CD8-positive, alpha-beta memory T cell (primary cell): ENCODE measurements around the gene ADAM12. TPM values are rescaled to one million over a fixed set of nuclear protein-coding genes. Genes with fewer than 3 reads are reported as not detected.

Experiments used
- CTCF ChIA-PET: fragments of 350-600 bp; sonication (Branson Sonifier 250); formaldehyde crosslinking; loops from one replicate; lab custom pipeline; 2021; ENCODE audit warnings: antibody characterized with exemption; lab: Charles Lee
- POLR2A ChIA-PET: fragments of 350-600 bp; sonication (Branson Sonifier 250); formaldehyde crosslinking; loops from one replicate; lab custom pipeline; 2021; ENCODE audit warnings: antibody characterized with exemption; lab: Charles Lee
- DNase-seq, 5 donors: peaks; one replicate each; pipeline versions ENCODE4 v3.0.0 to v3.0.0-alpha.2; 2020 to 2022; ENCODE audit warnings: mixed read lengths in 1 of 5
- H3K27ac ChIP-seq: one replicate; pipeline ENCODE4 v1.7.0; 2013; ENCODE audit warnings: low read depth, mild to moderate bottlenecking, low read length, moderate library complexity
- H3K27me3 ChIP-seq: 2 replicates; pipeline ENCODE4 v1.7.0; 2013; ENCODE audit warnings: low read length, mild to moderate bottlenecking; ENCODE audit not compliant: insufficient read depth, poor library complexity, severe bottlenecking
- H3K36me3 ChIP-seq: 2 replicates; pipeline ENCODE4 v1.7.0; 2013; ENCODE audit warnings: mild to moderate bottlenecking, low read length, moderate library complexity; ENCODE audit not compliant: insufficient read depth
- H3K4me1 ChIP-seq: 2 replicates; pipeline ENCODE4 v1.7.0; 2013; ENCODE audit warnings: mild to moderate bottlenecking, low read length, moderate library complexity; ENCODE audit not compliant: insufficient read depth
- H3K4me3 ChIP-seq: 2 replicates; pipeline ENCODE4 v1.7.0; 2013; ENCODE audit warnings: mild to moderate bottlenecking, low read length
- H3K9me3 ChIP-seq: 2 replicates; pipeline ENCODE4 v1.7.0; 2013; ENCODE audit warnings: mild to moderate bottlenecking, low read length
- H3K27ac Mint-ChIP-seq, 8 donors: one replicate each; pipeline ENCODE4 v1.8.0; 2020 to 2021; ENCODE audit warnings: mixed read lengths in 8 of 8, mild to moderate bottlenecking in 6 of 8, inconsistent platforms in 3 of 8, moderate library complexity in 3 of 8
- H3K27me3 Mint-ChIP-seq, 2 donors: one replicate each; pipeline ENCODE4 v1.8.0; 2020 to 2021; ENCODE audit warnings: mixed read lengths in 2 of 2, mild to moderate bottlenecking in 1 of 2, moderate library complexity in 1 of 2
- H3K36me3 Mint-ChIP-seq, 3 donors: one replicate each; pipeline ENCODE4 v1.8.0; 2020 to 2021; ENCODE audit warnings: mixed read lengths in 3 of 3, inconsistent platforms in 1 of 3, mild to moderate bottlenecking in 1 of 3
- H3K4me1 Mint-ChIP-seq, 3 donors: one replicate each; pipeline ENCODE4 v1.8.0; 2020 to 2021; ENCODE audit warnings: mixed read lengths in 3 of 3, inconsistent platforms in 1 of 3, mild to moderate bottlenecking in 1 of 3
- H3K4me3 Mint-ChIP-seq, 7 donors: one replicate each; pipeline ENCODE4 v1.8.0; 2020 to 2021; ENCODE audit warnings: mixed read lengths in 7 of 7, mild to moderate bottlenecking in 6 of 7, moderate library complexity in 4 of 7, inconsistent platforms in 2 of 7
- H3K9me3 Mint-ChIP-seq, 5 donors: one replicate each; pipeline ENCODE4 v1.8.0; 2020 to 2022; ENCODE audit warnings: mixed read lengths in 5 of 5, mild to moderate bottlenecking in 3 of 5, moderate library complexity in 2 of 5, inconsistent platforms in 1 of 5
- polyA plus RNA-seq: library from polyadenylated mRNA; unstranded; fragments of 300-500 nt; fragmentation: Illumina TruSeq; gene quantifications from one replicate; pipeline ENCODE4 v1.2.3, GENCODE V29; 2021
- total RNA-seq, 2 experiments: library from RNA; stranded (reverse); gene quantifications; one replicate each; pipeline ENCODE4 v1.2.3, GENCODE V29; 2021

The ADAM12 gene
- total and polyA plus RNA-seq, 3 experiments from 2014 or later: 0.11 to 6.4 (median 0.31) TPM

DNA sequence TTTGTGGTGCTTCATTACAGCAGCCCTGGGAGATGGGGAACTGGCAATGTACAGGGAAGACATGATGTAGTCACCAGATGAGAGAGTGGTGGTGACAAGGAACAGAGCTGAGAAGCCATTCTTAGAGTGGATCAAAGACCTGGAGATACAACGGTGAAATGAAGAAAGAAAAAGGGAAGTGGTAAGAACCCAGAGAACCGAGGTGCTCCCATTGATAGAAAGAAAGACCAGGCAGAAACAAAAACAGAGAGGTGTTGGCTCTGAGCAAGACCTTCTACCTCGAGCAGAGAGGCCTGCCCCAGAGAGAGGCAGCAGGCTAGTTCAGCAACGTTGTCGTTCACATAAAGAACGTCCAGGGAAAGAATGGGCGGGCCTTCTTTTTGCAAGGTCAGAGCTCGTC lies 186.7 kb downstream of the ADAM12 start:
- H3K36me3 ChIP-seq: no peaks in the 10 kb centered on the region
- no peak for DNase-seq
- CTCF ChIA-PET: no interaction called here
- H3K27ac ChIP-seq: no peak overlapping the region
- no peaks in the 10 kb centered on the region for H3K9me3 ChIP-seq
- H3K27me3 ChIP-seq: no peaks in the 10 kb centered on the region
- H3K27ac Mint-ChIP-seq: no peak overlapping the region
- no peaks in the 10 kb centered on the region for H3K27me3 Mint-ChIP-seq
- H3K4me1 ChIP-seq: no peaks in the 10 kb centered on the region
- no peak overlapping the region for H3K4me3 ChIP-seq
- peaks cover 0 to 2% (median 0%) of the 10 kb centered on the region in 3 donors for H3K36me3 Mint-ChIP-seq
- H3K9me3 Mint-ChIP-seq: peaks cover 0 to 4% (median 0%) of the 10 kb centered on the region in 5 donors
- H3K4me1 Mint-ChIP-seq: no peaks in the 10 kb centered on the region
- H3K4me3 Mint-ChIP-seq: no peak overlapping the region
- POLR2A ChIA-PET: no interaction called here

GRCh38 chr10:126199221-126199998 lies 188.9 kb downstream of the ADAM12 start:
- Histone ChIP-seq H3K9me3 (no peaks in the 10 kb centered on the region), H3K4me1 (no peaks in the 10 kb centered on the region), H3K27ac (no peak overlapping the region), H3K27me3 (no peaks in the 10 kb centered on the region), H3K4me3 (no peak overlapping the region), H3K36me3 (no peaks in the 10 kb centered on the region)
- no peak for DNase-seq
- POLR2A ChIA-PET: no interaction called here
- CTCF ChIA-PET: no interaction called here
- Mint-ChIP-seq H3K36me3 (peaks cover 0 to 2% (median 0%) of the 10 kb centered on the region in 3 donors), H3K4me3 (no peak overlapping the region), H3K4me1 (no peaks in the 10 kb centered on the region), H3K9me3 (peaks cover 0 to 6% (median 0%) of the 10 kb centered on the region in 5 donors), H3K27ac (peak overlapping the region in 1 of 8 donors; percentile 58), H3K27me3 (no peaks in the 10 kb centered on the region)

DNA sequence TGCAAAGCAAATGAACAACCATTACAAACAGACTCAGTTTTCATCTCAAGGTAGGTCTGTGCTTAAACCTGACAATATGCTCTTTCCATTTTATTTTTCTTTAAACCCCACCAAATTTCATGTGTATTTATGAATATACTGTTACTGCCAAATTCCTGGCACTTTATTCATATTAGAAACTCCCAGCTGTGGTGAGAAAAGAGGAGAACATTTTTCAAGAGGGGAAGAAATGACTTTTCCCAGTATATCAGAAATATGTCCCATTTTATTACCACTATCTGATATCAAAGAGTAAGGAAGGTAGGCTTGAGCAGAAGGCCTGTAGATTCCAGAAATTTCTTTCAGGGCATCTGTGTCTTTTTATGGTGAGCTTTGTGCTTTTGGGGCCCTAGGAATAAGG lies 189.6 kb downstream of the ADAM12 start:
- Mint-ChIP-seq H3K27me3 (no peaks in the 10 kb centered on the region), H3K27ac (no peak overlapping the region), H3K4me3 (no peak overlapping the region), H3K36me3 (peaks cover 0 to 2% (median 0%) of the 10 kb centered on the region in 3 donors), H3K9me3 (peaks cover 0 to 6% (median 0%) of the 10 kb centered on the region in 5 donors), H3K4me1 (no peaks in the 10 kb centered on the region)
- Histone ChIP-seq H3K27me3 (no peaks in the 10 kb centered on the region), H3K9me3 (no peaks in the 10 kb centered on the region), H3K27ac (no peak overlapping the region), H3K4me1 (no peaks in the 10 kb centered on the region), H3K4me3 (no peak overlapping the region), H3K36me3 (no peaks in the 10 kb centered on the region)
- no peak for DNase-seq
- CTCF ChIA-PET: no interaction called here
- POLR2A ChIA-PET: no interaction called here

GRCh38 chr10:126197036-126197543 lies 191.2 kb downstream of the ADAM12 start:
- Mint-ChIP-seq H3K4me3 (no peak overlapping the region), H3K27me3 (no peaks in the 10 kb centered on the region), H3K4me1 (no peaks in the 10 kb centered on the region), H3K27ac (peak overlapping the region in 1 of 8 donors; percentile 42), H3K36me3 (peaks cover 0 to 2% (median 0%) of the 10 kb centered on the region in 3 donors), H3K9me3 (peaks cover 0 to 6% (median 0%) of the 10 kb centered on the region in 5 donors)
- DNase-seq: no peak
- H3K27ac ChIP-seq: no peak overlapping the region
- ChIA-PET CTCF (no interaction called here), POLR2A (no interaction called here)
- H3K36me3 ChIP-seq: no peaks in the 10 kb centered on the region
- H3K4me1 ChIP-seq: no peaks in the 10 kb centered on the region
- no peaks in the 10 kb centered on the region for H3K27me3 ChIP-seq
- no peaks in the 10 kb centered on the region for H3K9me3 ChIP-seq
- H3K4me3 ChIP-seq: no peak overlapping the region

- CTCF ChIA-PET: no interaction called here
- Histone ChIP-seq H3K4me3 (no peak overlapping the region), H3K9me3 (no peaks in the 10 kb centered on the region), H3K27ac (no peak overlapping the region), H3K36me3 (no peaks in the 10 kb centered on the region), H3K27me3 (no peaks in the 10 kb centered on the region), H3K4me1 (no peaks in the 10 kb centered on the region)
- H3K36me3 Mint-ChIP-seq: peaks cover 0 to 2% (median 0%) of the 10 kb centered on the region in 3 donors
- no peak for DNase-seq
- H3K9me3 Mint-ChIP-seq: peaks cover 0 to 8% (median 0%) of the 10 kb centered on the region in 5 donors
- H3K27me3 Mint-ChIP-seq: no peaks in the 10 kb centered on the region
- H3K27ac Mint-ChIP-seq: no peak overlapping the region
- no peaks in the 10 kb centered on the region for H3K4me1 Mint-ChIP-seq
- H3K4me3 Mint-ChIP-seq: no peak overlapping the region
- POLR2A ChIA-PET: no interaction called here
Measured at GRCh38 chr10:126196281-126196680, 192.0 kb downstream of the ADAM12 start.

- no peaks in the 10 kb centered on the region for H3K36me3 ChIP-seq
Measured at GRCh38 chr10:126191192-126191591, 197.1 kb downstream of the ADAM12 start.

DNA sequence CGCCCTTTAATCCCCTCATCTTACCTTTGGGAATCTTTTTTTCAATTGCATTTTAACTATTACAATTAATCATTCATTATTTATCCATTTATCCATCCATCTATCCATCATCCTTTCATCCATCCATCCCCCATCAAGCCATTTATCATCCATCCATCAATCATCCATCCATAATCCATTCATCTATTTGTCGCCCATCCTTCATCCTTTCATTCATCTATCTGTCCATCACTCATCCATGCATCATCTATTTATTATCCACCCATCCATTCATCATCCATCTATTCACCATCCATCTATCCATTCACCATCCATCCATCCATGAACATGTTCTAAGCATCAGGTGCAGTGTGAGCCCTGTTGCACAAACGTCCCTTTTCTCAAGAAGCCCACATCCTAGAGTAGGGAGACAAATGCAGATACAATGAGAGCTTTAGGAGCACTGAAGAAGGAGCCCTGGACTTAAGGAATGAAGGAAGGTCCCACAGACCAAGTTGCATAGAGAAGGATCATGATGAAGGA lies 199.5 kb downstream of the ADAM12 start:
- peaks cover 0 to 2% of the 10 kb centered on the region in 2 donors for H3K27me3 Mint-ChIP-seq
- CTCF ChIA-PET: no interaction called here
- Histone ChIP-seq H3K27me3 (no peaks in the 10 kb centered on the region), H3K4me1 (no peaks in the 10 kb centered on the region), H3K4me3 (no peak overlapping the region), H3K9me3 (no peaks in the 10 kb centered on the region), H3K27ac (no peak overlapping the region), H3K36me3 (no peaks in the 10 kb centered on the region)
- H3K4me3 Mint-ChIP-seq: no peak overlapping the region
- POLR2A ChIA-PET: no interaction called here
- H3K27ac Mint-ChIP-seq: no peak overlapping the region
- H3K9me3 Mint-ChIP-seq: peaks cover 0 to 7% (median 0%) of the 10 kb centered on the region in 5 donors
- DNase-seq: no peak
- peaks cover 0 to 3% (median 0%) of the 10 kb centered on the region in 3 donors for H3K36me3 Mint-ChIP-seq
- no peaks in the 10 kb centered on the region for H3K4me1 Mint-ChIP-seq

More at GRCh38 chr10:126191192-126191591, 197.1 kb downstream of the ADAM12 start:
- no peak overlapping the region for H3K27ac ChIP-seq
- no peaks in the 10 kb centered on the region for H3K4me1 ChIP-seq
- H3K9me3 ChIP-seq: no peaks in the 10 kb centered on the region
- Mint-ChIP-seq H3K27me3 (peaks cover 0 to 2% of the 10 kb centered on the region in 2 donors), H3K27ac (no peak overlapping the region), H3K4me3 (no peak overlapping the region), H3K36me3 (peaks cover 0 to 3% (median 0%) of the 10 kb centered on the region in 3 donors), H3K9me3 (peaks cover 0 to 6% (median 0%) of the 10 kb centered on the region in 5 donors), H3K4me1 (no peaks in the 10 kb centered on the region)
- no peaks in the 10 kb centered on the region for H3K27me3 ChIP-seq
- DNase-seq: no peak
- ChIA-PET CTCF (no interaction called here), POLR2A (no interaction called here)
- H3K4me3 ChIP-seq: no peak overlapping the region

DNA sequence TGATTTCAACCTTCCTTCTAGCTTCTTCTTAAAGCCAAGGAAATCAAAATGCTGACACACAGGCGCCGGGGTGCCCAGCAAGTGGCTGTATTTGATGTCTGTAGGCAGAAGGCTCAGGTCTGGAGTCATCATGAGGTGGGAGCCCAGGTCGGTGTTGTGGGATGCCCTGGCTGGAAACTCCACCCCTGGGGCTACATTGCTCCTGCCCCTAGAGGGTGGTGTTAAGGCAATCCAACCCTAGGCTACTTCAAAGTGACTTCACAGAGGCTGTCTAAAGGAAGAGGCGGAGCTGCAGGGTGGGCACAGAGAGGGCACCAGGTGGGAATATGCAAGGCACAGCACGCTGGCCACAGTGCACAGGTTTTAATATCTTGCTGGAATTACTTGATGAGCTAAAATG lies 200.9 kb downstream of the ADAM12 start:
- Mint-ChIP-seq H3K4me1 (no peaks in the 10 kb centered on the region), H3K9me3 (peaks cover 0 to 7% (median 0%) of the 10 kb centered on the region in 5 donors), H3K4me3 (no peak overlapping the region), H3K36me3 (peaks cover 0 to 3% (median 0%) of the 10 kb centered on the region in 3 donors), H3K27me3 (peaks cover 0 to 2% of the 10 kb centered on the region in 2 donors), H3K27ac (no peak overlapping the region)
- H3K27ac ChIP-seq: no peak overlapping the region
- no peak for DNase-seq
- no peaks in the 10 kb centered on the region for H3K36me3 ChIP-seq
- CTCF ChIA-PET: no interaction called here
- no peaks in the 10 kb centered on the region for H3K9me3 ChIP-seq
- H3K4me1 ChIP-seq: no peaks in the 10 kb centered on the region
- no peaks in the 10 kb centered on the region for H3K27me3 ChIP-seq
- POLR2A ChIA-PET: no interaction called here
- no peak overlapping the region for H3K4me3 ChIP-seq
